ENCODE data around the gene UBR4.
"Not testable (repeated sequence)": the region's sequence is repeated elsewhere in the genome, so short reads cannot be mapped to it uniquely, and the experiment has no call there.

UBR4 gene

DNA sequence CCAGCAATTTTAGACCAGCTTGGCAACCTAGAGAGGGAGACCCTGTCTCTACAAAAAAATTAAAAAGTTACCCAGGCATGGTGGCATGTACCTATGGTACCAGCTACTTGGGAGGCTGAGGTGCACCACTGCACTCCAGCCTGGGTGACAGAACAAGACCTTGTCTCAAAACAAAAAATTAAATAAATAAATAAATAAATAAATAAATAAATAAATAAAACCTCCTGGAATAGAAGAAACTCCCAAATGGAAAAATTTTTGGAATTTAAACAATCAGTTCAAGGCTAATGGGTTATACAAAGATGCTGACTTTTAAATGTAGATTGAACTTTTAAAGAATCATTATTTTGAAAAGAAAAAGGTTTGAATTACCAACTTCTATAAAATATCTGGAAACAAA is 22.2 kb downstream of the UBR4 start:
- no peak for DNase-seq

DNA sequence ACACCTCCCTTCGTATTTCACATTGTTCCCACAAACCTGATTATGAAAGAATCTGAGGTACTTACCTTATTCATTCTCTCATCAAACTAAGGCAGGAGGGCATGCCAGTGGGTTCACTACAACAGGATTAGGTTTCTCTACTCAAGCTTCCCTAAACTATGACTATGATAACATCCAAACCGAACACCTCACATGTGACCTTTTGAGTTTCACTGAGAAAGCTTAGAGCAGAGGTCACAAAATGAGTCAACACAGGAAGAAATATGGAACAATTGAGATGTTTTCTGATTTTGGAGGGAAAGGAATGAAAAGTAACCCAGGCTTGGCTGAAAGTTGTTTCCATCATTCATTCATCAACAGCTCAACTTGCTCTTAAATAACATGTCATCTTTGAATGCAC is 24.1 kb downstream of the UBR4 start:
- no peak for DNase-seq

DNA sequence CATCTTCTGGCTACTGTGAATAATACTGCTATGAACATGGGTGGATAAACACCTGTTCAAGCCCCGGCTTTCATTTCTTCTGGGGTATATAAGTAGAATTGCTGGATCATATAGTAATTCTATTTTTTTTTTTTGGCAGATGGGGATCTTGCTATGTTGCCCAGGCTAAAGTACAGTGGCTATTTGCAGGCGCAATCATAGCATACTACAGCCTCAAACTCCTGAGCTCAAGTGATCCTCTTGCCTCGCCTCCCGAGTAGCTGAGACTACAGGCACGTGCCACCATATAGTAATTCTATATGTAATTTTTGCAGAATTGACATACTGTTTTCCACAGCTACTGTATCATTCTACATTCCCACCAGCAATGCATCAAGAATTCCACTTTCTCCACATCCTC is 27.8 kb downstream of the UBR4 start:
- DNase-seq = no peak

DNA sequence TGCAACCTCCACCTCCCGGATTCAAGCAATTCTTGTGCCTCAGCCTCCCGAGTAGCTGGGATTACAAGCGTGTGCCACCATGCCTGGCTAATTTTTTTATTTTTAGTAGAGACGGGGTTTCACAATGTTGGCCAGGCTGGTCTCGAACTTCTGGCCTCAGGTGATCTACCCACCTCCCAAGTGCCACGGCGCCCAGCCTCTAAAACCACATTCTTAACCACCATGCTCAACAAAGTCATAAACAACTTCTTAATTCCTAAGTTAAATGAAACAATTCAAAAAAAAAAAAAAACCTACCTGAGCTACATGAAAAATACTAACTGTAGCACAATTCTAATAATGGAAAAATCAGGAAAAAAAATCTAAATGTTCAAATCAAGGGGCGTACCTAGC is 29.8 kb downstream of the UBR4 start:
- DNase-seq = not testable (repeated sequence)

DNA sequence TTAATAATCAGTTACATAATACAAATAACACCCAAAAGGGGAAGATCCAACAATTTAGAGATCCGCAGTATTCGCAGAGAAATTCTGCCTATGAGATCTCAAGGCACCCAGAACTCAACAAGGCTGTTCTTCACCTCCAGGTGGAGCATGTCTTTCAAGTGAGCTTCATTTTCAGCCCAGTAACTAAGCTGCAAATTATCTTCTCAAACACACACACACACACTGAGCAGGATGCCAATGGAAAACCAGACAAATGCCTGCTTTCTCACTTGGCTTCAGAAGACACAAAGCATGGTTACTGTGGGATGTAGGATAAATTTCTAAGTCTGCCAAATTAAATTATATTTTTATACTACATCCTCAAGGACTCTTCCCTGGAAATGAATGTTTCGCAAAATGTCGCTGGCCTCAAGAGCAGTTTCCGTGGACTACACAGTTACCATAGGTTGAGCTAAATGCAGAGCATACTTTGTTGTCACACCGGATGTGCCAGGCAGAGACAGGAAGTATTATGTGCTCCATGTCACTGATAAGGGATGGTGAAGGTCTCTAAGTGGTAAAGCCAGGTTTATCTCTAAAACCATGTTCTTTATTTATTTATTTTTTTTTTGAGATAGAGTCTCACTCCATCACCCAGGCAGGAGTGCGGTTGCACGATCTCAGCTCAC is 30.3 kb downstream of the UBR4 start:
- DNase-seq = no peak

DNA sequence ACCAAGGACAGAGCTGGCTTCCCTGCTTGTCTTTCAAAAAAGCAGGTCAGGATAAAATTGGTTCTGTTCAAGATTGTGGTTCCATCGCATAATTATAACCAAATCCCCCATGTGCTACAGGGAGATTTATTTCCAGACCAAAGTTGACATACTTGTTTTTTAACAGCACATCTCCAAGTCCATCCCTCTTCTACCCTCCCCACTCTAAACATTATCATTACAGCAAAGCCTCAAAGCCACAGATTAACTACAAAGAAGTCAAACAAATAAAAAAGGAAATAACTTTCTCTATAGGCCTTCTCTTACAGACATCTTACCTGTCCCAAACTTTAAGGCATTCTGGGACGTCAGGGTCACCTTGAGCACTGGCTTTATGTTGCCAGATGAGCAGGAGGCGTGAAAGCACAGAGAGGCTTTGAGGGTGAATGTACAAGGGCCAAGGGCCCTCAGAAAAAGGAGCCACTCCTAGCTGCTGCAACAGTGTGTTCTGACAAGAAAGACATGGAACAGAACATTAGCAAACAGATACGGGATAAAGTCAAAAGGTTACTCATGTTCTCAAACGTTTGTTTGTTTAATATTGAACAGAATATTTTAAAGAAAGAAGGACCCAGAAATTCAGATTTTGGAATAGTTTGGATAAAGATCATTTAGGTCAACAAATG is 31.2 kb downstream of the UBR4 start:
- DNase-seq = no peak

DNA sequence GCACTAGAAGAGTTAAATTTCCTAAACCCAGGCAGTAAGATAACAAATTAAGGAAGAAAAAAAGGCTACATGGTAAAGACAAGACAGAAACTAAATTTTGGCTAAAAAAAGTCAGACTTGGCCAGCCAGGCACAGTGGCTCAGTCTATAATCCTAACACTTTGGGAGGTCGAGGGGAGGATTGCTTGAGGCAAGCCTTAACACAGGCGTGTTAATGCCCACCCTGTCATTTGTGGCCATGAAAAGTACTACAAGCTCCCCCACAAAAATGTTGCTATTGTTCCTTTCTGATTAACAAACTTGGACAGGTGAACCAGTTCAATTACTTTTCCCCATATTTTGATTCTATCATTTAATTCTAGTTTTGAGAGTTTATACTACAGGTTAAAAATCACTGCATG is 32.3 kb downstream of the UBR4 start:
- no peak for DNase-seq

DNA sequence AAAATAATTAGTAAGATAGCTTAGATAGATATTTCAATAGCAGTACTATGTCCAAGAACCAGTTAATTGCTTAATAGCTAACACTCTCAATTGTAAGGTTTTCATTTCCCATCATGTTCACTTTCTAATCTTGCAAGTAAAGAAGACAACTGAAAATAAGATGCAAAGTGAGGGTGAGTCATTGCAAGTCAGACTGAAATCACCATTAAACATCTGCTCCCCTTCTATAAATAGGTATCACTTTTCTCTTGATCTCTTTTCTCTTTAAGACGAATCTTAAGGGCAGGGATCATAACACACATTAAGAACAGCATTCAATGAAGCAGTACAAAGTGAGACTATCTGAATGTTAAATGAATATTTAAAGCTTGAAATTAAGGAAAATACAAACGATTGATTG is 40.4 kb downstream of the UBR4 start:
- DNase-seq = no peak

DNA sequence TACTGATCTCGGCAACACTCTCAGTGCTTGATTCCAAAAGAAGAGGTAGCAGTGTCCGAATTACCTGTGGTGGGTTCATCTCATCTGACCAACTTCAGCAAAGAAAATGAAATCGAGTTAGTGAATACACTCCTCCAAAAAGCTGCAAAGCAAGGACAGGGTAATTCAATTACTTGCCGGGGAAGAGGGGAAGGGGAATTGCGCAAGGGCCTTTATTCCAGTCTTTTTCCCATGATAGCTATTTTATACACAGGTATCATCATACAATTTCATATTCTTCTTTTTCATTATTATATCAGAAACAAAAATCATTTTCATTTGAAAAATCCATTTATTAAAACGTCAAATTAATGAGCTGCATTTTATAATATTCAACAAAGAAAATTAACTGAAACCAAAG is 42.9 kb downstream of the UBR4 start:
- no peak for DNase-seq

DNA sequence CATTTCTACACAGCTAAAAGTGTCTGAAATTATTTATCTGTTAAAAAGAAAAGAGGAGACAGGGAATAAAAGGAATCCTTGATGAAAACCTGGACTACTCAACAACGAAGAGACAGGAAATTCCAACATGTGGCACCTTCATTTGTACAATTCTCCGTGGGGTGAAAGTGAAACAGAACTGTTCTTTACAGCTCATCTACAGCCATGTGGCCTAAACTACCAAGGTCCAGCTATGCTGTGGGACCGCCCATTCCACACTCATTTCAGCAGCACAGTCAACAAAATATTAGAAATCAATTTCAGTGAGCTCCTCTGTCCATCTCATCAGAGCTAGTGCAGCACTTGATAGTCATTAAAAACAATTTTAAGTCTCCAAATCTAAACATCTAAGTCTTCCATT is 44.0 kb downstream of the UBR4 start:
- DNase-seq = no peak

DNA sequence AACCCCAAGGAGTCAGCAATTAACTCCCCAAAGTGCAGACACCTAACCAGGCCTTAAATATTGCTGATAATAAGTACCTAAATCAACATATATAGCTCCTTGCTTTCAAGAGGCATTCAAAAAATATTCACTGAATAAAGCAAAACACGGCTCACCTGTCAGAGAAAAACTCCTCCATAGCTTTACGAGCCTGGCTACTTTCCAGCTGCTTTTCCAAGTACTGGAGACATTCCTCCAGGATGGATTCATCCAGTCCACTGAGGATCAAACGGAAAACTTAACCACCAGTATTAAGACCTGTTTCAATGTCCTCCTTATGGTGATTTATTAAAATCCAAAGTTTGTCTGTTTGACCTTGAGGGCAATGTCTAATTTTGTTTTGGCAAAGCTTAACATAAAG is 44.6 kb downstream of the UBR4 start:
- DNase-seq = no peak

DNA sequence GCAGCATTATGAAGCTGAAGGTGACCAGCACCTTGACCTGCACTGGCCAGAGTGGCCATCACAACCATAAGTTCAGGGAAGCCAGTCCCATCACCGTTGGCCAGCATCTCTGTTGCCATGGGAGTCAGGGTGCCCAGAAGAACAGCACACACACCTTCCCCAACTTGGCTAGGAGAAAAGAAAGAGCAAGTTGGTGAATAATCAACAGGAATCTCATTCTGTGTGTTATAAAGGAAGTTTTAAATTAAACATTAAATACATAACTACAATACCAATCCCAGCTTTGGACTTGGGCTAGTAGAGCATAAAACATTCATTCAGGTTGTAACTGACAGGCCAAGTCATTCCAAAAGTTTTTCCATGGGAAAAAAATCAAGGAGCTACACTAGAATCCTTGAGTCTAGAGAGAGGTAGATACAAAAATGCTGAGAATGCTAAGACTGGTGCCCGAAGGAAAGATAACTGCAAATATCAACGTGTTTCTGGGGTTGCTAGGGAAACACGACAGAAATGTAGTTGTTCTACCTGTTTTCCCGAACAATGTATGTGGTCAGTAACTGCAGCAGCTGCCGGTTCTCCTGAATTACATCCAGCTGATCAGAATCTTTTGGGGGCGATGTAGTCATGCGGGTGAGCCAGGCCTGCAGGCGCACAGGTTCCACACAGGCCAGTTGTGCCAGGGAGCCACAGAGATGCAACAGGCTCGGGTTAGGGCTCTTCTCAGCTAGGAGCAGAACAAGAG is 45.6 kb downstream of the UBR4 start:
- no peak for DNase-seq

DNA sequence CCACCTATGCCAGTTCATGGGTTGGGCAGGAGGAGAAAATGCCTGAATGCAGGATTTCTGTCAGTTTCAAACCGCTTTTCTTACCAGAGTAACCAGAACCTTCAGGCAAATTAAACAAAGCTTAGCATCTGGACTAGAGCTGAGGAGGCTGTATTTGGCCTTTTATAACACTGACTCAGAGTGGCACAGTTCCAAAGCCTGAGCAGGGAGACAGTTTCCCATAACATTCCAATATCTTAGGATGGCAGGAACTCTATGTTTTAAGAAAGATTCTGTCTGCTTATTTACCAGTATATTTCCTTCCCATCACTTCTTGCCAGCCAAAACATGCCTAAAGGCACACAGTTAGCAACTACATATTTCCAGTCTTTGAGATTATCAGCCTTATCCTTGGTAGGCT is 46.8 kb downstream of the UBR4 start:
- no peak for DNase-seq

DNA sequence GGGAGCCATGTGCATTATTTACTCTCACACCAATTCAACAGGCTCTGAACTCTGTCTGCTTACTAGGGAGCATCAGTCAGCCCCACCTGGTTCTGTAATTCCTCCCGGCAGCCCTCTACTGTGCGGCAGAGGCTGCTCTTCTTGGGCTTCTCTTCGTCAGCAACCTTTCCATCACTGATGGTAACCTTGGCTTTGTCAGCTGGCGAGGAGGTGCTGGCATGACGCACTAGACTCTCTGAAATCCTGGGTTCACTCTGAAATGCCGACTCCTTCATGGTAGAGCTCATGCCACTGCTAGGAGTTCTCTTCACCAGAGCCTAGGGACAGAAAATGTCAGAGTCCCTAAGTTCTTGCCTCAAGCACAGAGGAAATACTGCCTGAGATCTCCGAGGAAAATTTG is 49.2 kb downstream of the UBR4 start:
- DNase-seq = no peak

DNA sequence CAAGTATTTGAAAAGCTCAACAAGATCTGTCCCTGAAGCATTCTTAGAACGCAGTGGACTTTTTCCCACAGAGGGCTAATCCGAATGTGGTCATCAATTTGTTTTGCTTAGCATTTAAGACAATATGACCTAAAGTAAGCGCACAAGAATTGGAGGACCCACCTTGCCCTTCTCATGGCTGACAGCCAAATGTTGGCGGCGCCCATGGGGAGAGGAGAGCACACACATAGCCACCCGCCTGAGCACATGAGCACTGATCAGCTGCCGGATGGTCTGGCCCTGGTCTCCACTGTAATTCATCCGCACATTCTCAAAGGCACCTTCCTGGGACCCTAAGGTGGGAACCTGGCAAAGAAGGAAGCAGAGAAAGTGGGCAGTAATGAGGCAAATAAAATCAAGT is 52.4 kb downstream of the UBR4 start:
- no peak for DNase-seq

DNA sequence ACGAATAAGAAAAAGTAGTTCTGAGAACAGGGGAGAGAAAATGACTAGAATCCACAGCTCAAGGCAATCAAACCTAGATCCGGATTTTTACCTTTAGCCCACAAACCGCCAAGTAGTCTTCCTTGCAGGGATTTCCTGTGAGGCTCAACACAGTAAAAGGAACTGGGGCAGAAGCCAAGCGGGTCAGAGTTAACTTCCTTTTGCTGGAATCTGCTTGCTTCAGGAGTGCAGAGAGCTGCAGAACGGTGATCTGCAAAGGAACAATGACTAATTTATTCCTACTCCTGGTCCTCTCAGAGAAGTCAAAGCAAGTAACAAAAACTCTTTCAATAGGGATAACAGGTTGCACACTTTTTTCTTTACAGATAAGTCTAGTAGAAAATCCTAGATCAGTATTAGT is 53.4 kb downstream of the UBR4 start:
- no peak for DNase-seq

DNA sequence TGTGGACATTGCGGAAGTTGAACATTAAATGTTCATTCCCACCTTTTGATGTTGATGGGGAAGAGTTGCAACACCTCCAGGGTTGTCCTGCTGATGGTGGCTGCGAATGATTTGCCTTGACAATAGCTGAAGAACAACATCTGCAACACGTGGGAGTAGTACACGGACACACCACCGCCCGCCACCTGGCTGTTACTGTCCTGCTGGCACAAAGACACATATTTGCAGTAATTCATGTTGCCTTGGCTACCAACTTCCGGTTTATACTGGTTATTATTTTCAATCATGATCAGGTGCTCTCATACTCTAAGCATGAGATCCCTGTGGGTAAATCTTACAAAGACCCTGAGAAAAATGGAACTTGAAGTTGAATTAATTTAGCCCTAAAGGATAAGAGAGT is 55.2 kb downstream of the UBR4 start:
- no peak for DNase-seq

DNA sequence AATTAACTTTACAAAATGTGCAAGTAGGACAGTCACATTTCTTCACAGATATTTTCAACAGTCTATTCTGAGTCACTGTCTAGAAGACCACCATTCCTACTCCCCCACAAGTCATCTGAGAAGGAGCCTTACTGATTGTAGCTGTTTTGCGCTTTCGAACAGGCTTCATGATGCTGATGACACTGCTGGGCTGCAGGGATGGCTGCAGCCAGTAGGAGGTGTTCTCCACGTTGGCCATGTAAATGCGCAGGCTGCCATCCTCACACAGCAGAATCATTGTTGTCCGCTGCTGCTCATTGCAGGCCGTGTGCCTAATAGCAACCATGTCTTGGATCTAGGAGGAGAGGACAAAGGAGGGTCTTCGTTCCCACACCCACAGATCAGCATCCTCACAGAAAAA is 56.9 kb downstream of the UBR4 start:
- no peak for DNase-seq

DNA sequence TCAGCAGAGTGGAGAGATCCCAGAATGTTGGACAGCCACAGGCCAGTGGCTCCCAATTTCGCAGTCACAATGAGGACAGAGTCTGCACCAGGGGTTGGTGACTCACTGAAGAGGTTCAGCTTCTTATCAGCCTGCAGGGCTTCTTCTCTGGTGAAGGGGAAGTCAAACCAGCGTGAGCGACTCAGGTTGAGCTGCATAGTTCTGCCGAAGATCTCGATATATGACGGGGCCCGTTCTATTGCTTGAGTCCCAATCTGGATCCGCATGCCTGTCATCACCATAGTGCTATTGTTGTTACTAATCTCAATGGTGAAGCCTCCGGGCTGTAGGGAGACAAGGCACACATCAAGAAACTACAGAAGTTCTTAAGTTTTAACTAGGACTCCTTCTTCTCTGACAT is 58.5 kb downstream of the UBR4 start:
- no peak for DNase-seq

DNA sequence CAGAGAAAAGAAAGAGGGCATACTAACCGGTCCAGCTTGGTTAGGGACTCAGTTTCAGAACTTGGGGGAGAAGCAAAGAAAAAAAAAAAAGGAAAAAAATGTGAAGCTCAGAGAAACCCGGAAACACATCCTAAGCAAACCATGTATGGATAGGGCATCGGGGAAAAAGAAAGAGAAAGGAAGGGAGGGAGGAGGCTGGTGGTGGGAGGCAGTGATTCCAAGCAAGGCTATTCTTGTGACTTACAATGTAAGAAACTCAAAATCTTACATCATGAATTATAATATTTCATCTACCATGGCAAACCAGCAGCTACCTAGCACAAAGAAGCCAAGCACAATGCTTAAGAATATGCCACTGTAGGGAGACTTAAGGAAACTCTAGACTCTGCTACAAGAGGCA is 60.3 kb downstream of the UBR4 start:
- DNase-seq = no peak

DNA sequence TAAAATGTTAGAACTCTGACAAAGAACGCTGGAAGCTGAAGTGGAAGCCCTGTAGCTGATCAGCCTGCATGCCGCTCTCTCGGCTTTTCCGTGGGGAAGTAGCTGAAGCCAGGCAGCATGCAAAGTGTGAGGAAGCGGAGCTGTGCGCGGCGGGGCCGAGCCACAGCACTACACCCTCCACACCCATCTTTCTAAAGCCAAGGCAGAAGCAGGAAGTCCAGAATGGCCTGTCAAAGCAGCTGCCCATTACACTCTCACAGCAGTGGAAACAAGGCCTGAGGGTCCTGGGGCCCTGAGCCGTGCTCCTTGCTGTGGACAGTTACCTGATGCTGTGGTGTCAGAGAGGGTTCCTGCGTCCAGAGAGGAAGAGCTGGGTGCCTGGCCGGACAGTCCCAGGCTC is 69.6 kb downstream of the UBR4 start:
- no peak for DNase-seq

DNA sequence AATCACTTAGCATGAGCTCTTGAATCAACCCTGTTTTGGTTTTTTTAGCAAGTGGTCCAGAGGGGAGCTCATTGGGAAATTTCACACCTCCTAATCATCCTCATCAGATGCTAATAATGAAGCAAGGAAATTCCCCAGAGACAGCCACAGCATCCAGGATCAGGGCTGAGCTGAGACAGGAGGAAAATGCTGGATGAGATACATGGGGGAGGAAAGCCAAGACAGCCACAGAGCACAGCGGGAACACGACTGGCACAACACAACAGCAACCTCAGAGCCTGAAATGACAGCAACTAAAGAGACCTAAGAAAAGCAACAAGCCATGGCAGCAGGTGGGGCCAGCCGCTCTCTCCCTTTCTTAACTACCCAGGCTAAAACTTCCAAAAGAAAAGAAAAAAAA is 70.4 kb downstream of the UBR4 start:
- DNase-seq = no peak

DNA sequence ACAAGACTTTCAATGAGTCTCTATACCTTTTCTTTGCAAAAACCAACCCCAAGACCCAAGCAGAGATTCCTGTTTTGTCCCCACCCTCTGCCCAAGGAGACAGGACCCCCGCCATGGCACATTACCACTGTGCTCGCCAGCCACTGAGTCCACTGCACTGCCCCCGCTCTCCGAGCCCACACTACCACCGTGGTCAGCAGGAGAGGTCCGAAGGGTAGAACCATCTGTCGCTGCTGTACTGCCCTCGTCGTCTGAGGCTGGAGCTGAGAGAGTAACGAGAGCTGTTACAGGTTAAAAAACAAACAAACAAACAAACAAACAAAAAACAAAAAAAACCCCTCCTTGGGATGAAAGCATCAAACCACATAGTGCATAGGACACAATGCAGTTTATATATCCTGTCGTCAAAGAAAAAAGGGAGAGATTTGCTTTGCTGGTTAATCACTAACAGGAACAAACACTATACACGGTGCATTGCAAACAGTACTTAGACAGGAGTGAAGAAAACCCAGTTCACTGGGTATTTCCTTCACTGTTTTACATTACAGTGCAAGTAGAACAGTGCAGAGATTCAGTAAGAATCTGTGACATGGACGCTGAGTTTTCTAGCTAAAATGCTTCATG is 71.0 kb downstream of the UBR4 start:
- no peak for DNase-seq

DNA sequence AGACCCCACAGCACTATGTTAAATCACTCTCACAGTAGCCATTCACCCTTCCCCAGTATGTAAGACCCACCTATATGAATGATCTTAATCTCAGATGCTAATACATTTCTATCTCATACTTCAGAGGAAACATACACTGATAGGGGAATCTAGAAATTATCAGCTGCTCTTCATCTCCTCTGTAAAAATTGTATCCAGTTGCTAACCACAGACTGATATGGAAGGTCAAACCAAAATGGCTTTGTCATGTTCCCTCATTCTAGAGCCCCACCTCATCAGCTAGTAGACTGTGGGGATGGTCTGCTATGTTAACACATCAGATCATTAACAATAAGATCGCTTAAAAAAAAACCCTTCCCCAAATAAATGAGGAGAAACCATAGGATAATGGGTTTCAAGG is 71.7 kb downstream of the UBR4 start:
- no peak for DNase-seq

All from retina (tissue), 1 donor.